ENCODE results near the gene DNAJC5G.

DNA sequence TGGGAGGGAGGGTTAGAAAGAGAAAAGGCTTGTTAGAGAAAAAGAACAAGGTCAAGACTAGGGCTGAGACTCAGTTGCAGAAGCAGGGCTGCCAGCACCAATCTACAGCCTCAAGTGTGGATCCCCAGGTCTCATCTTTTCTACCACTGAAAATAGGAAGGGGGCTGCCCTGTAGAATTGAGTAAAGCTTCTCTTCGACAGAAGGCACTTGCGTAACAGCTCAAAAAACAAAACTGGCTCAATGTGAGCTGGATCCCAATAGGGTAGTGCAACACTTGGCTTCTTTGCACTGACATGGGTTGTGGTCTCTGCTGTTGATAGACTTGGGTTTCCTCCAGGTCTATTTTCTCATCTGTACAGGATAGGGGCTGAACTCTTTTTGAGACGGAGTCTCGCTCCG, 49.5 kb downstream of the DNAJC5G start:
- no peak for TF ChIP-seq POLR2A (IDR thresholded peaks at IDR 0.05; ENCODE audit: low read depth, low read length)
- TF ChIP-seq EZH2 (IDR thresholded peaks at IDR 0.05; ENCODE audit: borderline replicate concordance, low read depth, low read length, severe bottlenecking): no peak
- no peak for TF ChIP-seq POLR2AphosphoS5 (IDR thresholded peaks at IDR 0.05; ENCODE audit: insufficient read depth, low read depth, low read length)
- TF ChIP-seq CTCF (IDR thresholded peaks at IDR 0.05; ENCODE audit: extremely low read depth in 1 of 2, insufficient read depth in 1 of 2, low read depth in 1 of 2, low read length in 2 of 2): no peak
- TF ChIP-seq MAX (IDR thresholded peaks at IDR 0.05; ENCODE audit: insufficient read depth, insufficient read length): no peak
- no peak for TF ChIP-seq MYC (IDR thresholded peaks at IDR 0.05; ENCODE audit: low read depth, low read length)
- no peak for TF ChIP-seq JUN (IDR thresholded peaks at IDR 0.05; ENCODE audit: borderline replicate concordance, insufficient read depth, insufficient read length, low read depth)

All from endothelial cell of umbilical vein (primary cell).